DMS79 treated with DMSO at 0.1 percent for 48 hours (cell line): Measurements from ENCODE around the gene ITGB5.

Source experiments
- DNase-seq: peaks from one replicate; lab custom pipeline; 2025; lab: John Stamatoyannopoulos, UW

The ITGB5 gene

GRCh38 chr3:124893526-124893925 is 6.4 kb upstream of the ITGB5 start:
- no peak for DNase-seq

DNA sequence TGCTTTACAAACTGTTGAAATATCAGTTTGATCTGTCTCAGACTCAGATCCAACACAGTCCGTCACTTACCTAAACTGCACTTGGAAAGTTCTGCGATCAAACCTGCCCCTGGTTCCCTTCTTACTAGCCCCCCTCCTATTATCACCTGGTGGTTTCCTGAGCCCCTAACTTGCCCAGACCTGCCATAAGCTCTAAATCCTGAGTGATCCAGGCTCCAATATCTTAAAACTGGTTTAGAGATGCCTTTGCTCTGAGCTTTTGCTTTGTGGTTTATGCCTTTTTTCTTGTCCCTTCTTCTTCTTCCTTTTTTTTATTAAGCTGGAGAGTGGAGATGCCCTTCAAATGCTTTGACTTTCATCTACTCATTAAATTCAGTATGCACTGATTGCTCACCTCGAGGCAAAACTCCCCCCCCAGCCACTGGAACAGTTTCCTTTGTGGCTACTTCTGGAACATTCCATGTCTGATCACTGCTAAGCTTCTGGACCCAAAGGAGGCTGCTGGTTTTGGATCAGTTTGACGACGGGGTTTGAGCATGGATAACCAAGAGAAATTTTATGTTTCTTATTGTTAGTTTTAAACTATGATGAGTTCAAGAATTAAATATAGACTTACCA is 3.5 kb upstream of the ITGB5 start:
- DNase-seq = no peak

DNA sequence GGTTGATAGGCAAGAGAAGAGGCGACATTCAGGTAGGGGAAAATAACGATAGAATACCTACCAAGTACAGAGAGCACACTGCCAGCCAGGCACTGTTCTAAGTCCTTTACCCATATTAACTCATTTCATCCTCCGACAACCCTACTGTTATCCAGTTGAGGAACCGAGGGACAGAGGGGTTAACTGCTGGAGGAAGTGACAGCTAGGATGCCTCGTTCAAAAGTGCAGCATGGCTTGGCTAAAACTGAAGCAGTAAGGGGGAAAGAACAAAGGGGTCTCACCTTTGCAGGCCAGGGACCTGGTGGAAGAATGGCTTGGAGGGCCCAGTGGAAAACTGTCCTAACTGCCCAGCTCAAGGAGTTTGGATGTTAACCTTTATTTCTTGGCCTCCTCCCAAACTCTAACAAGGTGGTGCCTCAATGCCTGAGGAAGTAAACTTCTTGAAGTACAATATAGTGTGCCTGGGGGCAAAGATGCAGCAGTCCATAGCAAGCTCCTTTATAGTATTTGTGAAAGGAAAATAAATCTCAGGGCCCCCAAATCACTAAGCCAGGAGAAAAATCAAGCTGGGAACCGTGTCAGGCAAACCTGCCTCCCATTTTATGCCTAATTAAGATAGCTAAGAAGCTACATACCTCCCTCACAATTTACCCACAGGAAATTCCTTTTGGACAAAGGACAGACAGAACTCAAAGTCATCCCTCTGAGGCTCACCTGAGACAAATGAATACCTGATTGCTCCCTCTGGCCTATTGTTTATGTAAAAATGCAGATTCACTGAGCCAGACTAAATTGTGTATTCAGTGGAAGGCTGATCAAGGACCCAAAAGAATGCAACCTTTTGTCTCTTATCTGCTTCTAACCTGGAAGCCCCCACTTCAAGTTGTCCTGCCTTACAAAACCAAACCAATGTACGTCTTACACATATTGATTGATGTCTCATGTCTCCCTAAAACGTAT is 1.6 kb upstream of the ITGB5 start:
- no peak for DNase-seq

DNA sequence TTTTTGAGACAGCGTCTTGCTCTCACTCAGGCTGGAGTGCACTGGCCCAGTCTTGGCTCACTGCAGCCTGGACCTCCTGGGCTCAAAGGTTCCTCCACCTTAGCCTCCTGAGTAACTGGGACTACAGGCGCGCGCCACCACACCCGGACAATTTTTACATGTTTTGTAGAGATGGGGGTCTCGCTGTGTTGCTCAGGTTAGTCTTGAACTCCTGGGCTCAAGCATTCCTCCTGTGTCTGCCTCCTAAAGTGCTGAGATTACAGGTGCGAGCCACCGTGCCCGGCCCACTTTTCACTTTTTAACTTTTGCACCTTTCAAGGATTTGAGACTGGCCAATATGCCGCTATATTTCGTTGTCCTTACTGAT is 750 bp upstream of the ITGB5 start:
- DNase-seq = no peak

DNA sequence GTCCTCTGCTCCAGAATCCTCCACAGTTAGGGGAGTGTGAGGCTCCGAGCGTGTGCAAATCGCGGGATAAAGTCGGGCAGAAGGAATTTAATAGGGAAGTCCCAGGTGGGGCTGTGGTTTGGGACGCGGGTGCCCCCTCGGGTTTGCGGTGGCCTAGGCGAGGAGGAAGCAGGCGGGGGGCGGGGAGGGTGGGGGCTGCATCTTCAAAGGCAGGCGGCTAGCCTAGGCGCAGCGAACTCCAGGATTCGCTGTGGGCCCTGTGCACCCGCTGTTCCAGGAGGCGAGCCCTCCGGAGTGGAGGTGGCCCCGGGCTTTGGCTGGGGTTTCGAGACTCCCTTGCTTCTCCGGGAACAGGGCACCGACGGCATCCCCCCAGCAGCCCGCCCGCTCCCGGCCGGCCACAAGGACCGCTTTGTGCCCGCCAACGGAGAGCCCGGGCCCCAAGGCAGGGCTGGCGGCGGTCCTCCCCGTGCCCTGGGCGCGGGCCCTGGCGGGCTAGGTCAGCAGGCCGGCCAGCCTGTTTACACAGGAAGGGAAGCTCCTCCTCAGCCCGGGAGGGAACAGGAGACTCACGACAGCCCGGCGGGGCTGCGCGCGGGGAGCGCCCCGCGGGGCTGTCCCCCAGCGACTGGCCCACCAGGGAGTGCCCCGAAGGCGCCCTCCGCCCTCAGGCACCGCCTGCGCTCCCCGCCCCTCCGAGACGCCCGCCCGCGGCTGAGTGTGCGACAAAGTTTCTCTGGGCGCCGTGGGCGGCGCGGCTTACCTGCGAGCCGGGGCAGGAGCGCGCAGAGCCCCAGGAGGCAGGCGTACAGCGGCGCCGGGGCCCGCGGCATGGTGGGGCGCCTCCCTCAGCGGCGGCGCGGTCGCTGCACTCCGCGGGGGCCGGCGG is 753 bp downstream of the ITGB5 start:
- DNase-seq = no peak

- DNase-seq = no peak
These were observed 1.5 kb downstream of the ITGB5 start for GRCh38 chr3:124885466-124886167.

DNA sequence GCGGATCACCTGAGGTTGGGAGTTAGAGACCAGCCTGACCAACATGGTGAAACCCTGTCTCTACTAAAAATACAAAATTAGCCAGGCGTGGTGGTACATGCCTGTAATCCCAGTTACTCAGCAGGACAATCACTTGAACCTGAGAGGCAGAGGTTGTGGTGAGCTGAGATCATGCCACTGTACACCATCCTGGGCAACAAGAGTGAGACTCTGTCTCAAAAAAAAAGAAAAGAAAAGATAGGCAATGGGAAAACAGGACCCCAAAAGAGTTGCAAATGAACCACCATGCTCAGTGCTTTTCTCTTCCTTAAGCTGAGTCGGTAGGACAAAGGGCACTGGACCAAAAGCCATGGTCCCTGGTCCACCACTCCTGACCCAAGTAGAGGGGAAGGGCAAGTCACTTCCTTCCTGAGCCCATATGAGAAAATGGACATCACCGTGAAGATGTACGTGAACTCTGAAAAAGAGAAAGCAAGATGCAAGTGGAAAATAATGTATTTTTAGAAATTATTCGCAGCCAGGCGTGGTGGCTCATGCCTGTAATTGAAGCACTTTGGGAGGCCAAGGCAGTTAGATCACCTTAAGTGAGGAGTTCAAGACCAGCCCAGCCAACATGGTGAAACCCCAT is 2.6 kb downstream of the ITGB5 start:
- no peak for DNase-seq

DNA sequence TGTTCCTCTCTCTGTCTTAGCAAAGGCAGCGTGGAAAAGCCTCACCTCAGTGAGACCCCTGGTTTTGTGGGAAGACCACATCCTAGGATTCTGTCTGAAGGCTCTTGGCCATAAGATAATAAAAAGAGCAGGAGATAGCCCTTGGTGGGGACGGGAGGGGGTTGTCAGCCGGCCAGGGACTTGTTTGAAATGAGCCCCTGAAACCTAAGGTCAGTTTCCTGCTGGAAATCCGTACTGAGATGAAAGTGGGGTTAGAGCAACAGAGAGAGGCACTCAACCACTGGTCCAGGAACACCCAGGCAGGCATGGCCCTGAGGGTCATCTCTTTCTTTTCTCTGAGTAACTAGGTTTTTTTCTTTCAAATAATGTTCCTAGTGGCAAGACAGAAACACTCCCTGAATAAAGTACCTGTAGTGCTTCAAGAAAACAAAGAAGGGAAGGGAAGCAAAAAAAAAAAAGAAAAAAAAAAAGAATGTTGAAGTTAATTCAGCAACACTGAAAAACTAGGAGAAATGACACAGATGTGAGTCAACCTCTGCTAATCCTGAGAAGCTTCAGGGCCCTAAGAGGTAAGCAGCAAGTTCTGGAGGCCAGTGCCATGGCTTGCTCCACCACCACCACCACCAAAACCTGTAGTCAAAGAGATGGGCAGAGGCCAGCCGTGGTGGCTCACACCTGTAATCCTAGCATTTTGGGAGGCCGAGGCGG is 3.2 kb downstream of the ITGB5 start:
- no peak for DNase-seq

GRCh38 chr3:124882816-124883747 is 4.1 kb downstream of the ITGB5 start:
- DNase-seq = no peak

- DNase-seq = no peak
These were observed 5.0 kb downstream of the ITGB5 start for GRCh38 chr3:124881976-124882697.

DNA sequence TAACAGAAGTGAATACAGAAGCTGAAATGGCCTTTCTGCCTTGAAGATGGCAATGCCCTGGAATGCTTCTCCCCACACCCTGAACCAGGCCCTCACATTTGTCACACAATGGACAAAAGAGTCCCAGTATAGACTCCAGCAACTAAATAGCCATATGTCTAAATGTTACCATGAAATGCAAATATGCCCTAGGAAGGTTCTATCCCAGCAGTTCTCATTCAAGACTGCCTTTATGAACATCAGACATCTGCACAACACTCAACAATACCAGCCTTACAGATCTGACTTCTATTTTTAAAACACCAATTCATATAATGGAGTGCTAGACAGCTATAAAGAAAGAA is 7.9 kb downstream of the ITGB5 start:
- no peak for DNase-seq

DNA sequence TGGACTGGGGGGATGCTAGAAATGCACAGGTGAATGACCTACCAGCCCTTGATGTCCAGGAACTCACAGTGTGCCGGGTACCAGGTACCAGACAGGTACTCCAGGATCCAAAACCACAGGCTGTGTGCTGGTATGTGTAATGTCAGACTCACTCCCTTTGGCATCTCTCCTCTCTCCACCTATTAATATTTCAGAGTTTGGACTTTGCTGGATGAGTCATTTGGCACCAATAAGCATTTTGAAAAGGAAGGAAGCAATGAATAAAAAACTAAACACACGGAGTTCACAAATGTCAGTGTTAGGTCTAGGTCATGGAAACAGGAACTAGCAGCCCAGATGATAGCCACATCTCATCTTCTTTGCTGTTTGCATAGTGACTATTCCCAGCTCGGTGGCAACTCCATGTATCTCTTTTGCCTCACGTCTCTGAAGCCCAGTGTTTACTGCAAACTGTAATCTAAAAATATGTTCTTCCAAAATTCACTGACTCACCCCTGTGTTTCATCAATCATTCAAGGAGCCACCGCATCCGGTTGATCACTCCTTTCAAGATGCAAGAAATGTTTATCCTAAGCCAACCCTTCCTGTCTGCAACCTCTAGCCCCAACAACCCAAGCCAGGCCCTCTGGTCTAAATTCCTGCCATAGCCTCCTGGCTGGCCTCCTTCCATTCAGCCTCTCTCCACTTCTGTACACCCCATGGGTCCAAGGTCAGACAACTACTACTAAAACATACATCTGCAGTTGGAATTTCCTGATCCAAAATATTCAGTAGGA is 8.4 kb downstream of the ITGB5 start:
- no peak for DNase-seq

GRCh38 chr3:124877674-124878073 is 9.5 kb downstream of the ITGB5 start:
- no peak for DNase-seq

- no peak for DNase-seq
These were observed 10.7 kb downstream of the ITGB5 start for GRCh38 chr3:124876401-124876878.

- DNase-seq = no peak
These were observed 13.9 kb downstream of the ITGB5 start for GRCh38 chr3:124873226-124873625.

DNA sequence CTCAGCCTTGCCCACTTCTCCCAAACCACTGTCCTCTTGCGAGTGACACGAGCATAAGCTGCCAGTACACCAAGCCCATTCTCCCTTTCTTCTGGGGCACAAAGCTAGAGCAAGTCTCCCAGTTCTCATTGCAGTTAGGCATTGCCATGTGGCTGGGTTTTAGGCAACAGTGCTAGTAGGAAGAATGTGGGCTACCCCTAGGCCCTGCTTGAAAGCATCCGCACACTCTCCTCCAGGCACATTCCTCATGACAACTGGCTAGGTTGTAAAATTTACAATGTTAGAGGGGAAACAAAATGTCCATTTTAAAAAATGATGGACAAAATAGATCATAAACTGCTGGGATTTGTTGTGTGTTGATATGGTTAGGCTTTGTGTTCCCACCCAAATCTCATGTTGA is 19.7 kb downstream of the ITGB5 start:
- DNase-seq = no peak

GRCh38 chr3:124862006-124862405 is 25.2 kb downstream of the ITGB5 start:
- no peak for DNase-seq

- DNase-seq = no peak
These were observed 26.1 kb downstream of the ITGB5 start for GRCh38 chr3:124861041-124861440.
